Heart left ventricle (tissue), 16 donors: Measurements from ENCODE around the gene PRR7. TPM values are rescaled to one million over a fixed set of nuclear protein-coding genes. Genes with fewer than 3 reads are reported as not detected.
A peak's percentile ranks its signal among the peaks of the same experiment; 100 is the strongest.

ENCODE experiments used
- ATAC-seq, 4 donors: fragments of 200-7000 bp; cut with Tn5 transposase; one replicate each; pipeline ENCODE4 v1.9.1; 2020 to 2022; ENCODE audit warnings: moderate library complexity in 4 of 4, mild to moderate bottlenecking in 3 of 4, moderate number of reproducible peaks in 1 of 4
- DNase-seq, 5 donors: peaks; one replicate each; pipeline ENCODE4 v3.0.0-alpha.2; 2020
- H3K27ac ChIP-seq, 12 donors: fragments of 200-600 bp; sonication (generic) in 4 of 12; one replicate each; pipeline versions ENCODE4 v1.5.0 to v1.8.0; 2016 to 2022; ENCODE audit warnings: mild to moderate bottlenecking in 2 of 12
- H3K27me3 ChIP-seq, 9 donors: fragments of 200-600 bp; sonication (generic) in 2 of 9; one replicate each; pipeline versions ENCODE4 v1.5.1 to v1.8.0; 2016 to 2022; ENCODE audit warnings: mild to moderate bottlenecking in 3 of 9
- H3K36me3 ChIP-seq, 9 donors: fragments of 200-600 bp; sonication (generic) in 2 of 9; one replicate each; pipeline versions ENCODE4 v1.5.0 to v1.8.0; 2018 to 2022; ENCODE audit warnings: mild to moderate bottlenecking in 2 of 9
- H3K4me1 ChIP-seq, 12 donors: fragments of 200-600 bp; sonication (generic) in 4 of 12; one replicate each; pipeline versions ENCODE4 v1.5.0 to v1.8.0; 2016 to 2022; ENCODE audit warnings: mild to moderate bottlenecking in 3 of 12
- H3K4me3 ChIP-seq, 12 donors: fragments of 200-600 bp; sonication (generic) in 4 of 12; one replicate each; pipeline versions ENCODE4 v1.5.0 to v1.8.0; 2017 to 2022; ENCODE audit warnings: mild to moderate bottlenecking in 9 of 12, moderate library complexity in 4 of 12
- H3K9me3 ChIP-seq, 12 donors: fragments of 200-600 bp; sonication (generic) in 4 of 12; one replicate each; pipeline versions ENCODE4 v1.5.0 to v1.8.0; 2016 to 2022; ENCODE audit warnings: mild to moderate bottlenecking in 1 of 12
- POLR2A ChIP-seq, 2 donors: fragments of 450-650 bp; IDR thresholded peaks; one replicate each; pipeline ENCODE4 v1.6.1; 2017; ENCODE audit warnings: antibody characterized with exemption in 2 of 2, mild to moderate bottlenecking in 2 of 2, moderate library complexity in 2 of 2
- WGBS, 4 donors: extraction: QIAGEN DNeasy Blood & Tissue Kit in 2 of 4; methylation state at CpG; one replicate each; pipeline versions ENCODE4 v1.1.5 to v1.1.7; 2013 to 2018; 5-methylcytosine and 5-hydroxymethylcytosine counted together
- intact Hi-C, 10 donors: fragments of 100-400 bp; cut with DNase I; formaldehyde crosslinking; loops; one replicate each; pipeline versions ENCODE4 v1.11.1 to v1.14.2; 2022
- polyA plus RNA-seq, 2 donors: library from polyadenylated mRNA; stranded (reverse); fragments of 200-250 nt; gene quantifications; one replicate each; pipeline ENCODE4 v1.2.3, GENCODE V29; 2013
- total RNA-seq, 9 donors: library from RNA; depleted of rRNA in 2 of 9; stranded (reverse); fragments of >200 nt in 2 of 9; fragmentation: NEBNext Ultra II Directional in 3 of 9; extraction: Animal tissue kit (Norgen Biotek cat#: 25700) in 3 of 9; gene quantifications; one replicate each; pipeline versions ENCODE4 v1.1.0 to v1.2.4, GENCODE V29; 2016 to 2023
- TF ChIP-seq, protein P1 (sequence below), 12 donors: fragments of 200-600 bp; sonication (generic) in 4 of 12; IDR thresholded peaks; one replicate each; pipeline versions ENCODE4 v1.5.0 to v1.8.0; 2018 to 2022; ENCODE audit warnings: antibody characterized with exemption in 12 of 12, mild to moderate bottlenecking in 5 of 12
- donor health status: ischemic (EF 13 %, LVEDD 7.1; RV severe dilation, severe dysfunction).
- donor health status: healthy with polysubstance abuse.
- donor health status: DM: no; HTN: yes; CAD: no.
- donor health status: DM: no; HTN: no; CAD: no.
- donor health status: ischemic (EF 25% LVEDD 6.9; RV normal size, moderate dysfunction).
- donor health status: ischemic (EF 25% LVEDD 5.7; RV mildly dilated, moderate dysfunction).
- donor health status: healthy.
- donor health status: DM: yes; HTN: yes; CAD: no.
- donor health status: ischemic (EF 35%, LVEDD 5.7; RV mildly dilated, moderate dysfunction).
- donor health status: nonischemic (EF 11% LVEDD 7.7; RV severe dilation, severe dysfunction).
- donor health status: DM: yes; HTN: yes; CAD: no.
- donor health status: PGD.
- donor health status: ischemic (EF 29% LVEDD 5.4; RV normal size, mild dysfunction).
- donor health status: nonischemic (EF 23%, LVEDD 6.1; RV moderate dilation, normal function).

PRR7 gene
- total and polyA plus RNA-seq, 11 donors = 0.82 to 5.0 (median 1.5) TPM

DNA sequence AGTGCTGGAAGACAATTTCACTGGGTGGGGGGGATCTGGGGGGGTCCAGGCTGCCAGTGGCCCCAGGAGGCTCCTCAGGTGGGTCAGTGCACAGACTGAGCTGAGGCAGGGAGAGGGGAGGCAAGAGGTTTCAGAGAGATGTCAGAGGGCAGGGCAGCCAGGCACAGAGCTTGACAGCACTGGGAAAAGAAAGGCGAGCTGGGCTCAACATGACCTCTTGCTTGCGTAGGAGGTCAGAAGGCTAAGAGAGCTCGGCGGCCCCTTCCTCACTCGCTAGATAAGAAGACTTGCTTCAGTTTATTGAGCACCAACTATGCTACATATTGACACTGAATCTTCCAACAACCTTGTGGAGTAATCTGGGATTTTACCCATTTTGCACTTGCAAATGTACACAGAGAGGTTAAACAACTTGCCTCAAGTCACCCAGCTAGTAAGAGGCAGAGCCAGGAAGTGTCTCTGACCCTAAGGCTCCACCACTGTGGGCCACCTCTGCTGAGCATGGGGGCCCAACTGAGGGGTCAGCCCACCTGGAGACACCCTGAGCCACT is 47.3 kb downstream of the PRR7 start:
- H3K36me3 ChIP-seq = peaks cover 0 to 56% (median 41%) of the 10 kb centered on the region in 9 donors
- peaks cover 8 to 62% (median 52%) of the 10 kb centered on the region in 12 donors for H3K4me1 ChIP-seq
- WGBS, 4 donors = 80 to 88% (median 86%) methylated on average over 5 of the region's 5 CpGs
- TF ChIP-seq POLR2A (IDR thresholded peaks at IDR 0.05) = no peak
- TF ChIP-seq, protein P1, sequence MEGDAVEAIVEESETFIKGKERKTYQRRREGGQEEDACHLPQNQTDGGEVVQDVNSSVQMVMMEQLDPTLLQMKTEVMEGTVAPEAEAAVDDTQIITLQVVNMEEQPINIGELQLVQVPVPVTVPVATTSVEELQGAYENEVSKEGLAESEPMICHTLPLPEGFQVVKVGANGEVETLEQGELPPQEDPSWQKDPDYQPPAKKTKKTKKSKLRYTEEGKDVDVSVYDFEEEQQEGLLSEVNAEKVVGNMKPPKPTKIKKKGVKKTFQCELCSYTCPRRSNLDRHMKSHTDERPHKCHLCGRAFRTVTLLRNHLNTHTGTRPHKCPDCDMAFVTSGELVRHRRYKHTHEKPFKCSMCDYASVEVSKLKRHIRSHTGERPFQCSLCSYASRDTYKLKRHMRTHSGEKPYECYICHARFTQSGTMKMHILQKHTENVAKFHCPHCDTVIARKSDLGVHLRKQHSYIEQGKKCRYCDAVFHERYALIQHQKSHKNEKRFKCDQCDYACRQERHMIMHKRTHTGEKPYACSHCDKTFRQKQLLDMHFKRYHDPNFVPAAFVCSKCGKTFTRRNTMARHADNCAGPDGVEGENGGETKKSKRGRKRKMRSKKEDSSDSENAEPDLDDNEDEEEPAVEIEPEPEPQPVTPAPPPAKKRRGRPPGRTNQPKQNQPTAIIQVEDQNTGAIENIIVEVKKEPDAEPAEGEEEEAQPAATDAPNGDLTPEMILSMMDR (IDR thresholded peaks at IDR 0.05) = no peak
- no peak for ATAC-seq
- peak overlapping the region in 4 of 12 donors; percentile 78 to 96 (median 84) for H3K4me3 ChIP-seq
- no peak for DNase-seq
- H3K9me3 ChIP-seq = no peaks in the 10 kb centered on the region
- H3K27me3 ChIP-seq = no peaks in the 10 kb centered on the region
- H3K27ac ChIP-seq = peak overlapping the region in 11 of 12 donors; percentile 21 to 98 (median 93)
- intact Hi-C loops = no loop called here

GRCh38 chr5:177494346-177495195 is 48.0 kb downstream of the PRR7 start:
- 54 to 62% (median 58%) methylated on average over 8 to 11 of the region's 11 CpGs for WGBS, 4 donors

GRCh38 chr5:177495243-177496060 is 48.8 kb downstream of the PRR7 start:
- peaks cover 8 to 66% (median 53%) of the 10 kb centered on the region in 12 donors for H3K4me1 ChIP-seq
- H3K36me3 ChIP-seq = peaks cover 0 to 41% (median 26%) of the 10 kb centered on the region in 9 donors
- peak in 1 of 2 donors; percentile 15 for TF ChIP-seq POLR2A (IDR thresholded peaks at IDR 0.05)
- TF ChIP-seq, protein P1 (IDR thresholded peaks at IDR 0.05) = no peak
- DNase-seq (peak; percentile 72 to 84 (median 78)), ATAC-seq (peak; percentile 4 to 36 (median 14))
- no peaks in the 10 kb centered on the region for H3K9me3 ChIP-seq
- intact Hi-C loops = loop anchor here in 6 of 10 donors (2.0 to 5.0 kb wide), 5 partner anchors 17 to 103 kb away; no protein-coding TSS in a partner anchor
- no peaks in the 10 kb centered on the region for H3K27me3 ChIP-seq
- H3K4me3 ChIP-seq = peak overlapping the region in 10 of 12 donors; percentile 72 to 96 (median 78)
- peak overlapping the region in 11 of 12 donors; percentile 87 to 98 (median 95) for H3K27ac ChIP-seq
- WGBS, 4 donors = 58 to 73% (median 59%) methylated on average over 7 to 14 of the region's 14 CpGs

More at GRCh38 chr5:177494346-177495195, 48.0 kb downstream of the PRR7 start:
- Histone ChIP-seq H3K27ac (peak overlapping the region in 11 of 12 donors; percentile 21 to 98 (median 95)), H3K4me3 (peak overlapping the region in 9 of 12 donors; percentile 31 to 96 (median 78)), H3K4me1 (peaks cover 8 to 62% (median 52%) of the 10 kb centered on the region in 12 donors), H3K27me3 (no peaks in the 10 kb centered on the region), H3K36me3 (peaks cover 0 to 49% (median 34%) of the 10 kb centered on the region in 9 donors), H3K9me3 (no peaks in the 10 kb centered on the region)
- DNase-seq (peak; percentile 71 to 87 (median 83)), ATAC-seq (peak in 3 of 4 donors; percentile 18 to 44 (median 31))
- intact Hi-C loops = loop anchor here in 3 of 10 donors (5.0 kb wide), 2 partner anchors 37 to 102 kb away; no protein-coding TSS in a partner anchor
- no peak for TF ChIP-seq POLR2A (IDR thresholded peaks at IDR 0.05)
- TF ChIP-seq, protein P1 (IDR thresholded peaks at IDR 0.05) = peak in 7 of 12 donors; percentile 12 to 40 (median 21)
